OCI-LY1 (cell line): ENCODE measurements around the gene OR2A12.
"Not testable (repeated sequence)": the region's sequence is repeated elsewhere in the genome, so short reads cannot be mapped to it uniquely, and the experiment has no call there.

Experiments
- CTCF ChIP-seq: fragments of 200-600 bp; sonication (generic), shearing (Covaris generic); IDR thresholded peaks from 2 replicates; pipeline ENCODE4 v1.5.1; 2017; ENCODE audit warnings: mild to moderate bottlenecking, antibody characterized with exemption, low read length, moderate library complexity, mixed read lengths
- EZH2 ChIP-seq: fragments of 200-600 bp; sonication (generic), shearing (Covaris generic); IDR thresholded peaks from 2 replicates; pipeline ENCODE4 v1.8.0; 2017; ENCODE audit warnings: borderline replicate concordance, mixed run types, mild to moderate bottlenecking, antibody characterized with exemption, low read length, moderate library complexity, mixed read lengths

DNA sequence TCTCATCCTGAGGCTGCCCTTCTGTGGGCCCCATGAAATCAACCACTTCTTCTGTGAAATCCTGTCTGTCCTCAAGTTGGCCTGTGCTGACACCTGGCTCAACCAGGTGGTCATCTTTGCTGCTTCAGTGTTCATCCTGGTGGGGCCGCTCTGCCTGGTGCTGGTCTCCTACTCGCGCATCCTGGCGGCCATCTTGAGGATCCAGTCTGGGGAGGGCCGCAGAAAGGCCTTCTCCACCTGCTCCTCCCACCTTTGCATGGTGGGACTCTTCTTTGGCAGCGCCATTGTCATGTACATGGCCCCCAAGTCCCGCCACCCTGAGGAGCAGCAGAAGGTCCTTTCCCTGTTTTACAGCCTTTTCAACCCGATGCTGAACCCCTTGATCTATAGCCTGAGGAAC, 35.2 kb upstream of the OR2A12 start:
- TF ChIP-seq CTCF, EZH2: not testable (repeated sequence)
